Sigmoid colon (tissue), 7 donors: ENCODE results near the gene FGF4. TPM values are rescaled to one million over a fixed set of nuclear protein-coding genes. Genes with fewer than 3 reads are reported as not detected.

Source experiments
- DNase-seq: peaks from one replicate; pipeline ENCODE4 v3.0.0-alpha.2; 2019
- H3K27ac ChIP-seq, 4 donors: fragments of 200-600 bp; sonication (generic); one replicate each; pipeline ENCODE4 v1.5.1; 2016 to 2019; ENCODE audit warnings: mild to moderate bottlenecking in 1 of 4
- H3K27me3 ChIP-seq, 3 donors: fragments of 200-600 bp; sonication (generic); one replicate each; pipeline ENCODE4 v1.5.1; 2019; ENCODE audit warnings: mild to moderate bottlenecking in 1 of 3
- H3K36me3 ChIP-seq, 4 donors: fragments of 200-600 bp; sonication (generic); one replicate each; pipeline ENCODE4 v1.5.1; 2016 to 2019
- H3K4me1 ChIP-seq, 4 donors: fragments of 200-600 bp; sonication (generic); one replicate each; pipeline ENCODE4 v1.5.1; 2017 to 2019
- H3K4me3 ChIP-seq, 4 donors: fragments of 200-600 bp; sonication (generic); one replicate each; pipeline ENCODE4 v1.5.1; 2017 to 2019; ENCODE audit warnings: mild to moderate bottlenecking in 2 of 4, moderate library complexity in 1 of 4
- H3K9me3 ChIP-seq, 4 donors: fragments of 200-600 bp in 3 of 4; sonication (generic) in 3 of 4; one replicate each; pipeline versions ENCODE4 v1.5.1 to v1.6.1; 2013 to 2019
- CTCF ChIP-seq, 4 experiments: fragments of 450-650 bp in 3 of 4; fragments of 200-600 bp in 1 of 4; IDR thresholded peaks; one replicate each; pipeline ENCODE4 v1.5.1; 2016 to 2019; ENCODE audit warnings: antibody characterized with exemption in 4 of 4, mild to moderate bottlenecking in 3 of 4, moderate library complexity in 2 of 4
- EP300 ChIP-seq, 4 donors: sonication (generic); formaldehyde crosslinking; IDR thresholded peaks; one replicate each; pipeline ENCODE4 v1.6.1; 2017; ENCODE audit warnings: antibody characterized with exemption in 4 of 4
- POLR2A ChIP-seq, 2 donors: fragments of 450-650 bp; IDR thresholded peaks; one replicate each; pipeline ENCODE4 v1.6.1; 2016; ENCODE audit warnings: antibody characterized with exemption in 2 of 2, mild to moderate bottlenecking in 2 of 2, moderate library complexity in 2 of 2
- POLR2AphosphoS5 ChIP-seq, 4 donors: sonication (generic); formaldehyde crosslinking; IDR thresholded peaks; one replicate each; pipeline ENCODE4 v1.6.1; 2017; ENCODE audit warnings: antibody characterized with exemption in 4 of 4
- WGBS, 2 donors: extraction: QIAGEN DNeasy Blood & Tissue Kit; methylation state at CpG; one replicate each; pipeline ENCODE4 v1.1.7; 2013; 5-methylcytosine and 5-hydroxymethylcytosine counted together
- intact Hi-C: fragments of 100-400 bp; cut with DNase I; formaldehyde crosslinking; loops from one replicate; pipeline ENCODE4 v1.15.1; 2023
- polyA plus RNA-seq, 3 donors: library from polyadenylated mRNA; stranded (reverse); fragments of 200-250 nt; gene quantifications; one replicate each; pipeline ENCODE4 v1.2.3, GENCODE V29; 2013
- total RNA-seq, 4 donors: library from RNA; depleted of rRNA; stranded (reverse); fragments of >200 nt; gene quantifications; one replicate each; pipeline ENCODE4 v1.1.0, GENCODE V29; 2016
- donor health status: healthy with polysubstance abuse.
- donor health status: Bipolar disorder and iron deficiency.
- donor health status: healthy.

Gene FGF4
- total and polyA plus RNA-seq, 7 donors = not detected

DNA sequence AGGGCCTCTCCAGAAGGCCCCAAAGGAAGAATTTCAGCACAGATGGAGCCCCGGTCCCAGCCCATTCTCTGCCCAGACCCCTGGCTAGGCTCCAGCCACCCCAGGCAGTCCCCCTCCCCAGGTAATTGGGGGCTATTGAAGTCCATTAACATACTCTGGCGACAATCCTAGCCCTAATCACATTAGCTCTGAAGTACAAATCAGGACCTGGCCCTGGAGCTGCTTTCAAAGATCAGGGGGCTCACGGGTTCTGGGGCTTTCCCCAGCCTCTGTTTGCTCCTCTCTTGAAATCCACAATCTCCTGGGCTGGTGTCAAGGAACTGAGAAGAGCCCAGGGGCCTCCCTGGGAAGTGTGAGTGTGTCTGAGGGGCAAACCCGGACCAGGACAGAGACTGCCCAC, 22.3 kb downstream of the FGF4 start:
- H3K36me3 ChIP-seq = no peaks in the 10 kb centered on the region
- H3K27ac ChIP-seq = no peak overlapping the region
- DNase-seq = no peak
- no peak overlapping the region for H3K4me3 ChIP-seq
- intact Hi-C loops = no loop called here
- peaks cover 0 to 10% (median 0%) of the 10 kb centered on the region in 3 donors for H3K27me3 ChIP-seq
- TF ChIP-seq POLR2A (IDR thresholded peaks at IDR 0.05) = no peak
- no peak for TF ChIP-seq EP300 (IDR thresholded peaks at IDR 0.05)
- TF ChIP-seq POLR2AphosphoS5 (IDR thresholded peaks at IDR 0.05) = no peak
- no peaks in the 10 kb centered on the region for H3K4me1 ChIP-seq
- no peaks in the 10 kb centered on the region for H3K9me3 ChIP-seq
- WGBS, 2 donors = 26 to 30% methylated on average over 4 of the region's 4 CpGs

GRCh38 chr11:69750875-69751597, 24.1 kb downstream of the FGF4 start:
- Histone ChIP-seq H3K27ac (no peak overlapping the region), H3K27me3 (peaks cover 0 to 20% (median 0%) of the 10 kb centered on the region in 3 donors), H3K9me3 (no peaks in the 10 kb centered on the region), H3K4me1 (no peaks in the 10 kb centered on the region), H3K36me3 (no peaks in the 10 kb centered on the region), H3K4me3 (no peak overlapping the region)
- 50 to 78% methylated on average over 11 of the region's 11 CpGs for WGBS, 2 donors
- TF ChIP-seq POLR2AphosphoS5 (IDR thresholded peaks at IDR 0.05) = no peak
- DNase-seq = no peak
- intact Hi-C loops = no loop called here

GRCh38 chr11:69750108-69750850, 24.9 kb downstream of the FGF4 start:
- H3K4me1 ChIP-seq = no peaks in the 10 kb centered on the region
- no peaks in the 10 kb centered on the region for H3K9me3 ChIP-seq
- WGBS, 2 donors = 59 to 72% methylated on average over 11 of the region's 11 CpGs
- TF ChIP-seq POLR2AphosphoS5 (IDR thresholded peaks at IDR 0.05) (no peak), CTCF (IDR thresholded peaks at IDR 0.05) (no peak), POLR2A (IDR thresholded peaks at IDR 0.05) (no peak)
- peaks cover 0 to 24% (median 0%) of the 10 kb centered on the region in 3 donors for H3K27me3 ChIP-seq
- H3K36me3 ChIP-seq = no peaks in the 10 kb centered on the region
- H3K27ac ChIP-seq = no peak overlapping the region
- H3K4me3 ChIP-seq = no peak overlapping the region
- intact Hi-C loops = no loop called here
- DNase-seq = no peak

DNA sequence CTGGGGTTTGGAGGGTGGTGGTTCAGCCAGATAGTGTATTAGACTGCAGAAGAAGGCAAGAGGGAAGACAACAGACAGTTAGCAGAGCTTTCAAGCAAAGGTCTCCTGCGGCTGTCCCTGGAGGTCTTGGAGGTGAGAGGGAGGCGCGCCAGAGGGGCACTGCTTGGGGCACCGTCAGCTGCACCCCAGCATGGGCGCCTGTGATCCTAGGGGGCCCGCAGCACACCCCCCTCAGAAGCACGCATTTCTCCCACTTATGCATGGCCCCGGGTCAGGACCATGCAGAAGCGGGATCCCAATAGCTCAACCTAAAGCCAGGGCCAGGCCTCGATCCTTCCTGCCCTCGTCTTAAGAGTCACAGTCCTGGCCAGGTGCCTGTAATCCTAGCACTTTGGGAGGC, 26.5 kb downstream of the FGF4 start:
- TF ChIP-seq EP300 (IDR thresholded peaks at IDR 0.05) = no peak
- no peak for TF ChIP-seq POLR2AphosphoS5 (IDR thresholded peaks at IDR 0.05)
- TF ChIP-seq POLR2A (IDR thresholded peaks at IDR 0.05) = no peak
- no peak for TF ChIP-seq CTCF (IDR thresholded peaks at IDR 0.05)
- intact Hi-C loops = no loop called here
- Histone ChIP-seq H3K36me3 (no peaks in the 10 kb centered on the region), H3K9me3 (no peaks in the 10 kb centered on the region), H3K4me1 (no peaks in the 10 kb centered on the region), H3K27me3 (peaks cover 0 to 29% (median 0%) of the 10 kb centered on the region in 3 donors), H3K4me3 (no peak overlapping the region), H3K27ac (no peak overlapping the region)
- 80 to 89% methylated on average over 11 of the region's 11 CpGs for WGBS, 2 donors
- DNase-seq = no peak

DNA sequence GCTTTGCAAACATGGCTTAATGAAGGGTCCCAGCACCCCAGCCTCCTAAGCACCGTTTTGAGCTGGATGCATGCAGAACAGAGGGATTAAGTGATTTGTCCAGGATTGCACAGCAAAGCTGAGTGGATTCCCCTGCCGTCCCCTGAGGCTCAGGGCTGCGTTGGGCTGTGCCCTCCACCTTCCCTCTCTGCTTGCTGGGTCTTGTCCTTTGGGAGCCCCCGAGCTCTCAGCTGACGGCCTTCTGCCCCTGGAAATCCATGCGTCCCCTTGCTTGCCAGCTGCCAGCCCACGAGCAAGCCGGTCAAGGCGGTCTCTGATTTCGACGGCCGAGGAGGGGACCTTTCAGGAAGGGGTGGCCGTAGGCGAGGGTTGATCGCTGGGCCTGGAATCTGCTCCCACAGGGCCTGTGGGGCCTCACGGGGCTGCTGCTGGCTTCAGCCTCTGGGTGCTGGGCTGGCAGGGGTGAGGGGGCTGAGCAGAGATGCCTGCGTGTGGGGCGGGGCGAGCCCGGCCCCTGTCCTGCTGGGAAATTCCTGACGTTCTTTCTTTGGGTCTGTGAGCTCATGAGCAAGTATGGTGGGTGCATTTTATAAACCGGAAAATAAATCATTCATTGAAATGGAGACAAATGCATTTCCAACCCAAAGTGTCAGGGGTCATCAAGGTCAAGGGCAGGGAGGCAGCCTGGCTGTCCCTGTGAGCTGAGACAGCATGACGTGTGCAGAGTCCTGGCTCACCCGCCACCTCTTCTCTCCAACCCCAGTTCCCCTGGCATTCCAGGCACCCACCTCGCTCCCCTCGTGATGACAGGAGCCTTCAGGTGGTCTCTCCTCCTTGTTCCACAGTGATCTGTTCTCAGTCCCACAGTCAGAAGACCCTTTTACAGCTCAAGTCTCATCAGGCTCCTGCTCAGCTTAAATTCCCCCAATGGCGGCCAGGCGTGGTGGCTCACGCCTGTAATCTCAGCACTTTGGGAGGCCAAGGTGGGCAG, 28.1 kb downstream of the FGF4 start:
- 66 to 68% methylated on average over 29 of the region's 29 CpGs for WGBS, 2 donors
- H3K27ac ChIP-seq = no peak overlapping the region

More for the DNA sequence above, 28.1 kb downstream of the FGF4 start:
- Histone ChIP-seq H3K36me3 (no peaks in the 10 kb centered on the region), H3K4me3 (no peak overlapping the region), H3K27me3 (peaks cover 0 to 23% (median 0%) of the 10 kb centered on the region in 3 donors), H3K9me3 (no peaks in the 10 kb centered on the region), H3K4me1 (no peaks in the 10 kb centered on the region)
- DNase-seq = no peak
- intact Hi-C loops = no loop called here
- TF ChIP-seq POLR2AphosphoS5 (IDR thresholded peaks at IDR 0.05) (no peak), EP300 (IDR thresholded peaks at IDR 0.05) (no peak), POLR2A (IDR thresholded peaks at IDR 0.05) (no peak), CTCF (IDR thresholded peaks at IDR 0.05) (no peak)
